Smooth muscle cell (in vitro differentiated cells): ENCODE measurements around the gene BPIFB2. TPM values are rescaled to one million over a fixed set of nuclear protein-coding genes. Genes with fewer than 3 reads are reported as not detected.

Source experiments
- DNase-seq: peaks from one replicate; lab custom pipeline; 2025; ENCODE audit not compliant: unreplicated experiment; lab: John Stamatoyannopoulos, UW
- H2AFZ ChIP-seq: fragments of 200-600 bp; sonication (generic); 2 replicates; pipeline ENCODE4 v1.6.0; 2016; ENCODE audit warnings: antibody characterized with exemption, low read depth, mild to moderate bottlenecking
- H3F3A ChIP-seq: fragments of 200-600 bp; sonication (generic); 2 replicates; pipeline ENCODE4 v1.6.0; 2017; ENCODE audit warnings: antibody characterized with exemption, low read depth
- H3K27ac ChIP-seq: fragments of 200-600 bp; sonication (generic); 2 replicates; pipeline ENCODE4 v1.5.1; 2016; ENCODE audit warnings: low read depth, mild to moderate bottlenecking
- H3K27me3 ChIP-seq: fragments of 200-600 bp; sonication (generic); 2 replicates; pipeline ENCODE4 v1.6.1; 2016; ENCODE audit warnings: low read depth, mild to moderate bottlenecking
- H3K36me3 ChIP-seq: fragments of 200-600 bp; sonication (generic); 2 replicates; pipeline ENCODE4 v1.5.1; 2016; ENCODE audit warnings: low read depth
- H3K4me1 ChIP-seq: fragments of 200-600 bp; sonication (generic); 2 replicates; pipeline ENCODE4 v1.5.1; 2016; ENCODE audit warnings: low read depth
- H3K4me2 ChIP-seq: fragments of 200-600 bp; sonication (generic); 2 replicates; pipeline ENCODE4 v1.6.0; 2016; ENCODE audit warnings: mild to moderate bottlenecking
- H3K4me3 ChIP-seq: fragments of 200-600 bp; sonication (generic); 2 replicates; pipeline ENCODE4 v1.5.1; 2016; ENCODE audit warnings: mild to moderate bottlenecking
- H3K79me2 ChIP-seq: fragments of 200-600 bp; sonication (generic); 2 replicates; pipeline ENCODE4 v1.6.0; 2016; ENCODE audit warnings: low read depth, mild to moderate bottlenecking
- H3K9ac ChIP-seq: fragments of 200-600 bp; sonication (generic); 2 replicates; pipeline ENCODE4 v1.6.0; 2016; ENCODE audit warnings: low read depth
- H3K9me3 ChIP-seq: fragments of 200-600 bp; sonication (generic); replicated peaks from 2 replicates; pipeline ENCODE4 v1.5.1; 2016; ENCODE audit warnings: low read depth
- H4K20me1 ChIP-seq: fragments of 200-600 bp; sonication (generic); 2 replicates; pipeline ENCODE4 v1.6.0; 2016; ENCODE audit warnings: low read depth
- WGBS: methylation state at CpG from one replicate; pipeline ENCODE4 v1.1.7; 2016; ENCODE audit warnings: low lambda C conversion rate; 5-methylcytosine and 5-hydroxymethylcytosine counted together
- polyA plus RNA-seq: library from polyadenylated mRNA; unstranded; fragments of >200 nt; fragmentation: Nextera tagmentation; extraction: Ambion mirVana; gene quantifications from 2 replicates; pipeline ENCODE4 v1.2.1, GENCODE V29; 2016
- total RNA-seq: library from RNA; depleted of rRNA; stranded (reverse); fragments of >200 nt; gene quantifications from 2 replicates; pipeline ENCODE4 v1.2.3, GENCODE V29; 2014
- TF ChIP-seq, protein P1 (sequence below): fragments of 200-600 bp; sonication (generic); IDR thresholded peaks from 2 replicates; pipeline ENCODE4 v1.5.1; 2017; ENCODE audit warnings: borderline replicate concordance, mild to moderate bottlenecking, antibody characterized with exemption; ENCODE audit not compliant: insufficient read depth, poor library complexity, severe bottlenecking

Gene BPIFB2
- total and polyA plus RNA-seq, 2 experiments from 2014 or later: not detected

DNA sequence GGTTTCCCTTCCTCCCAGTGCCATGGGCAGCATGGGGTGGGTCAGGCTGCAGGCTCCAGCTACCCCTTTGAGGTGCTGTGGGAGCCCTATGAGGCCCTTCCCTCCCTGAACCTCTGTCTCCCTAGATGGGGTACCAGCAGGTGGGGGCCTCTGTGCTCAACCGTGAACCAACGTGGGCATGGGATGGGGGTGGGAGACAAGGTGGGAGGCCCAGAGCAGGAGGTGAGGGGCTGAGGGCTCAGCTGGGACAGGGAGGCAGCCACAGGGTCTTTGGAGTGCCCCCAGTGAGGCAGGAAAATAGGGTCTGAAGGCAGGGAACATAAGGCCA, 36.6 kb upstream of the BPIFB2 start:
- H3K9me3 ChIP-seq: no peaks in the 10 kb centered on the region
- H3K4me3 ChIP-seq: no peak overlapping the region
- peaks cover 11% of the 10 kb centered on the region for H3K4me1 ChIP-seq
- H3K27me3 ChIP-seq: no peaks in the 10 kb centered on the region
- H3K79me2 ChIP-seq: no peaks in the 10 kb centered on the region
- no peak overlapping the region for H3K27ac ChIP-seq
- H3K36me3 ChIP-seq: no peaks in the 10 kb centered on the region
- DNase-seq: no peak
- H2AFZ ChIP-seq: no peak overlapping the region
- H3F3A ChIP-seq: no peaks in the 10 kb centered on the region
- no peak overlapping the region for H3K9ac ChIP-seq
- TF ChIP-seq, protein P1, sequence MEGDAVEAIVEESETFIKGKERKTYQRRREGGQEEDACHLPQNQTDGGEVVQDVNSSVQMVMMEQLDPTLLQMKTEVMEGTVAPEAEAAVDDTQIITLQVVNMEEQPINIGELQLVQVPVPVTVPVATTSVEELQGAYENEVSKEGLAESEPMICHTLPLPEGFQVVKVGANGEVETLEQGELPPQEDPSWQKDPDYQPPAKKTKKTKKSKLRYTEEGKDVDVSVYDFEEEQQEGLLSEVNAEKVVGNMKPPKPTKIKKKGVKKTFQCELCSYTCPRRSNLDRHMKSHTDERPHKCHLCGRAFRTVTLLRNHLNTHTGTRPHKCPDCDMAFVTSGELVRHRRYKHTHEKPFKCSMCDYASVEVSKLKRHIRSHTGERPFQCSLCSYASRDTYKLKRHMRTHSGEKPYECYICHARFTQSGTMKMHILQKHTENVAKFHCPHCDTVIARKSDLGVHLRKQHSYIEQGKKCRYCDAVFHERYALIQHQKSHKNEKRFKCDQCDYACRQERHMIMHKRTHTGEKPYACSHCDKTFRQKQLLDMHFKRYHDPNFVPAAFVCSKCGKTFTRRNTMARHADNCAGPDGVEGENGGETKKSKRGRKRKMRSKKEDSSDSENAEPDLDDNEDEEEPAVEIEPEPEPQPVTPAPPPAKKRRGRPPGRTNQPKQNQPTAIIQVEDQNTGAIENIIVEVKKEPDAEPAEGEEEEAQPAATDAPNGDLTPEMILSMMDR: no peak
- 100% methylated on average over 2 of the region's 2 CpGs for WGBS
- no peak overlapping the region for H3K4me2 ChIP-seq
- H4K20me1 ChIP-seq: no peaks in the 10 kb centered on the region

DNA sequence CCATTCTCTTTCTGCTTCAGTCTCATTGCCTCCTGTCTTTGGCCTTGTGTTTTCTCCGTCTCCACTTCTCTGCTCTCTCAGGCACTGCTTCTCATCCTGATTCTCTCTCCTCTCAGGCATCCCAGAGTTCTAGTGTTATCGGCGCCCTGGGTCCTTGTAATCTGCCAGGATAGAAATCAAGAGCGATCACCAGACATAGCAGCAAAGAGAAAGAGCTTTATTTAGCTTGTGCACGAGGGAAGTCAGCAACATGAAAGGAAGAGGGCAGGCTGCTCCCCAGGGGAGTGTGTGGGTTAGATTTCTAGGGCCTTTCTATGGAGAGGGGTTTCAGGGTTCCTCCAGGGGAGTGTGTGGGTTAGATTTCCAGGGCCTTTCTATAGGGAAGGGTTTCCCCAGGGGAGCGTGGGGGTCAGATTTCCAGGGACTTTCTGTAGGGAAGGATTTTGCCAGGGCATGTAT, 35.8 kb upstream of the BPIFB2 start:
- Histone ChIP-seq H4K20me1 (no peaks in the 10 kb centered on the region), H2AFZ (peak overlapping the region; percentile 96), H3K27me3 (no peaks in the 10 kb centered on the region), H3K9me3 (no peaks in the 10 kb centered on the region), H3K36me3 (no peaks in the 10 kb centered on the region), H3K79me2 (no peaks in the 10 kb centered on the region), H3K4me1 (peaks cover 11% of the 10 kb centered on the region), H3F3A (no peaks in the 10 kb centered on the region), H3K9ac (no peak overlapping the region), H3K4me2 (peak overlapping the region; percentile 57), H3K27ac (peak overlapping the region; percentile 13), H3K4me3 (no peak overlapping the region)
- 51% methylated on average over 6 of the region's 6 CpGs for WGBS
- no peak for DNase-seq
- TF ChIP-seq, protein P1: no peak

DNA sequence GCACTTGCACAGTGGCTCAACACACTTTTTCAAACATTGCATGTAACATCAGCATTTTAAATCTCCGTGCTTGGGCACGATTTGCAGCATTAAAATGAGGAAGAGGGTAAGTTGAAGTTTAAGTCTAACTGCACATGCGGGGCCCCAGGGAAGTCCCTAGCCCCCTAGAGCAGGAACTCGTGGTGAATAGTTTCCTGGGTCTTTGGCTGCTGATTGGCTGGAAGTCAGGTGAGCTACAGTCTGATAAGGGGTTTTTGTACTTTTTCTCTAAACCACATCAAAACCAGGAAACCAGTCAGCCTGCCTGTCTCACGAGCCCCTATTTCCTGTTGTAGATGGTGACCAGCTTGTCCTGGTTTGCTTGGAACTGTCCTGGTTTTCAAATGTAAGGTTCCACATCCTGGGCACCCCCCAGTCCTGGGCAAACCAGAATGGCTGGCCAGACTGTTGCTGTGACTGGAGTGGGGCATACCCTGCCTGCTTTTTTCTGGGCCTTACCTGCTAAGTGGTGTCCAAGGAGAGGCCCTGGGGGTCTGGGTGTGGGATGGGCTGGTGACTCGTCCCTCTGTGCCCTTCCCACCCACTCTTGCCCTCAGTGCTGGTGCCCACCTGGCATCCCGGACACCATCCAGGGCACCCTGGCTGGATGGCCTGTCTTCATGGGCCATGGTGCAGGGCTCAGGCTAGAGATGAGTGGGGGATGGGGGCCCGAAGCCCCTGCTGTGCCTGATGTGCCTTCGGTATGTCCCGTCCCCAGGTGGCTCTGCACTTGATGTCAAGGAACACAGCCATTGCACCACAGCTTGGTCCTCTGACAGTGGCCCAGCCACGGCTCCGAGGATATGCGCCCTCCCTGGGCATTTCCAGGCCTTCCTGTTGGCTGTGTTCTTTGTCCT, 35.1 kb upstream of the BPIFB2 start:
- TF ChIP-seq, protein P1: no peak
- no peak for DNase-seq
- Histone ChIP-seq H3K9ac (no peak overlapping the region), H2AFZ (peak overlapping the region; percentile 96), H4K20me1 (no peaks in the 10 kb centered on the region), H3K4me2 (peak overlapping the region; percentile 57), H3K36me3 (no peaks in the 10 kb centered on the region), H3F3A (no peaks in the 10 kb centered on the region), H3K4me3 (no peak overlapping the region), H3K4me1 (peaks cover 11% of the 10 kb centered on the region), H3K27ac (no peak overlapping the region), H3K9me3 (no peaks in the 10 kb centered on the region), H3K79me2 (no peaks in the 10 kb centered on the region), H3K27me3 (no peaks in the 10 kb centered on the region)
- WGBS: 82% methylated on average over 13 of the region's 13 CpGs
